IMR-90 (cell line): ENCODE measurements around the gene ME2. TPM values are rescaled to one million over a fixed set of nuclear protein-coding genes. Genes with fewer than 3 reads are reported as not detected.

Source experiments
- ATAC-seq: fragments of 200-7000 bp; cut with Tn5 transposase; 2 replicates; pipeline ENCODE4 v1.9.1; 2020; ENCODE audit warnings: low read depth, mild to moderate bottlenecking, moderate library complexity
- BruUV-seq: library from RNA; stranded (reverse); fragments of 400-500 nt; replicated peaks from 2 replicates; lab custom pipeline; 2021; lab: Mats Ljungman, UMichigan
- CTCF ChIA-PET: fragments of 300-600 bp; formaldehyde crosslinking; extraction: SDS; loops from one replicate; lab custom pipeline; 2021; ENCODE audit warnings: antibody characterized with exemption; lab: Yijun Ruan, JAX
- POLR2A ChIA-PET: fragments of 300-600 bp; sonication (Branson Sonifier 250); formaldehyde crosslinking; loops from one replicate; lab custom pipeline; 2022; ENCODE audit warnings: antibody characterized with exemption; ENCODE audit not compliant: unreplicated experiment; lab: Charles Lee
- DNase-seq: peaks from one replicate; pipeline ENCODE4 v3.0.0; 2013
- H2AFZ ChIP-seq: replicated peaks from 2 replicates; pipeline ENCODE3; 2013; ENCODE audit warnings: low read length, mild to moderate bottlenecking; ENCODE audit not compliant: poor library complexity
- H2AK5ac ChIP-seq: 2 replicates; pipeline ENCODE4 v1.6.1; 2013; ENCODE audit warnings: low read depth, low read length, inconsistent platforms
- H2AK9ac ChIP-seq: replicated peaks from 2 replicates; pipeline ENCODE3; 2013; ENCODE audit warnings: mild to moderate bottlenecking, low read depth, low read length, moderate library complexity; ENCODE audit not compliant: poor library complexity
- H2BK120ac ChIP-seq: 2 replicates; pipeline ENCODE4 v1.6.1; 2013; ENCODE audit warnings: low read depth, low read length, inconsistent platforms
- H2BK15ac ChIP-seq: 3 replicates; pipeline ENCODE4 v1.6.1; 2013; ENCODE audit warnings: low read depth, low read length, inconsistent platforms
- H2BK20ac ChIP-seq: 2 replicates; pipeline ENCODE4 v1.6.1; 2013; ENCODE audit warnings: low read depth, mild to moderate bottlenecking, inconsistent platforms, low read length, moderate library complexity
- H2BK5ac ChIP-seq: 2 replicates; pipeline ENCODE4 v1.6.1; 2013; ENCODE audit warnings: mild to moderate bottlenecking, low read depth, low read length, inconsistent platforms; ENCODE audit not compliant: poor library complexity, severe bottlenecking
- H3K14ac ChIP-seq: replicated peaks from 2 replicates; pipeline ENCODE4 v1.6.1; 2013; ENCODE audit warnings: low read depth, low read length, inconsistent platforms
- H3K18ac ChIP-seq: 2 replicates; pipeline ENCODE4 v1.6.1; 2013; ENCODE audit warnings: low read depth, low read length, control low read depth
- H3K23ac ChIP-seq: 2 replicates; pipeline ENCODE4 v1.6.1; 2013; ENCODE audit warnings: low read depth, low read length, inconsistent platforms
- H3K27ac ChIP-seq: 2 replicates; pipeline ENCODE4 v1.5.1; 2013; ENCODE audit warnings: mild to moderate bottlenecking, control low read depth, low read length; ENCODE audit not compliant: insufficient read depth
- H3K27me3 ChIP-seq: 2 replicates; pipeline ENCODE4 v1.6.1; 2013; ENCODE audit warnings: low read length; ENCODE audit not compliant: control insufficient read depth, insufficient read depth
- H3K36me3 ChIP-seq: 2 replicates; pipeline ENCODE4 v1.6.1; 2013; ENCODE audit warnings: low read length, mixed read lengths; ENCODE audit not compliant: control insufficient read depth, insufficient read depth
- H3K4ac ChIP-seq: 2 replicates; pipeline ENCODE4 v1.6.1; 2013; ENCODE audit warnings: low read depth, low read length, inconsistent platforms
- H3K4me1 ChIP-seq: 2 replicates; pipeline ENCODE4 v1.6.1; 2013; ENCODE audit warnings: low read length, mixed read lengths; ENCODE audit not compliant: control insufficient read depth, insufficient read depth
- H3K4me2 ChIP-seq: 2 replicates; pipeline ENCODE4 v1.6.1; 2013; ENCODE audit warnings: low read depth, mild to moderate bottlenecking, control low read depth, low read length, moderate library complexity
- H3K4me3 ChIP-seq: 2 replicates; pipeline ENCODE4 v1.5.1; 2013; ENCODE audit warnings: low read depth, mild to moderate bottlenecking, control low read depth, low read length, moderate library complexity; ENCODE audit not compliant: insufficient read depth
- H3K56ac ChIP-seq: 2 replicates; pipeline ENCODE4 v1.6.1; 2013; ENCODE audit warnings: low read length, inconsistent platforms; ENCODE audit not compliant: insufficient read depth; ENCODE audit errors: extremely low read depth
- H3K79me1 ChIP-seq, 2 experiments: 2 replicates each; pipeline ENCODE4 v1.6.1; 2013; ENCODE audit warnings: low read length in 2 of 2, inconsistent platforms in 1 of 2, low read depth in 1 of 2
- H3K9ac ChIP-seq: 2 replicates; pipeline ENCODE4 v1.6.1; 2013; ENCODE audit warnings: low read depth, low read length, control low read depth
- H3K9me1 ChIP-seq: 2 replicates; pipeline ENCODE4 v1.6.1; 2013; ENCODE audit warnings: low read length, inconsistent platforms; ENCODE audit not compliant: insufficient read depth
- H3K9me3 ChIP-seq: 2 replicates; pipeline ENCODE4 v1.6.1; 2013; ENCODE audit warnings: low read length; ENCODE audit not compliant: control insufficient read depth, insufficient read depth
- H4K20me1 ChIP-seq: 2 replicates; pipeline ENCODE4 v1.6.1; 2013; ENCODE audit warnings: low read length, inconsistent platforms; ENCODE audit not compliant: insufficient read depth
- H4K5ac ChIP-seq: 2 replicates; pipeline ENCODE4 v1.6.1; 2013; ENCODE audit warnings: mild to moderate bottlenecking, low read depth, low read length, control low read depth
- H4K8ac ChIP-seq, 2 experiments: 2 replicates each; pipeline ENCODE4 v1.6.1; 2013; ENCODE audit warnings: low read depth in 2 of 2, low read length in 2 of 2, control low read depth in 1 of 2, inconsistent platforms in 1 of 2
- H4K91ac ChIP-seq: 2 replicates; pipeline ENCODE4 v1.6.1; 2013; ENCODE audit warnings: low read depth, low read length, inconsistent platforms; ENCODE audit not compliant: insufficient read depth
- CEBPB ChIP-seq: IDR thresholded peaks from 2 replicates; pipeline ENCODE4 v1.6.1; 2012; ENCODE audit warnings: low read depth, low read length, improper control_type of control experiment
- POLR2A ChIP-seq: IDR thresholded peaks from 2 replicates; pipeline ENCODE4 v1.6.1; 2012; ENCODE audit warnings: mild to moderate bottlenecking, low read depth, low read length
- RCOR1 ChIP-seq: IDR thresholded peaks from 2 replicates; pipeline ENCODE4 v1.6.1; 2012; ENCODE audit warnings: mild to moderate bottlenecking, low read length, improper control_type of control experiment; ENCODE audit not compliant: insufficient replicate concordance
- RFX5 ChIP-seq: IDR thresholded peaks from 2 replicates; pipeline ENCODE4 v1.8.0; 2012; ENCODE audit warnings: low read depth, mild to moderate bottlenecking, low read length, moderate library complexity
- SMC3 ChIP-seq: fragments of 150-350 bp; IDR thresholded peaks from 2 replicates; pipeline ENCODE4 v1.6.1; 2016; ENCODE audit warnings: low read depth, mild to moderate bottlenecking, antibody characterized with exemption, low read length, moderate library complexity
- WGBS, 2 experiments: methylation state at CpG; one replicate each; pipeline versions ENCODE4 v1.1.5 to v1.1.7; 2013; ENCODE audit warnings: missing lambda C conversion rate in 2 of 2; ENCODE audit not compliant: insufficient read length in 1 of 2; ENCODE audit errors: extremely low coverage in 2 of 2; 5-methylcytosine and 5-hydroxymethylcytosine counted together
- dilution Hi-C: fragments of 300-500 bp; cut with HindIII; formaldehyde crosslinking; loops from one replicate; pipeline ENCODE4 v1.14.3; 2018; ENCODE audit warnings: low sequenced_read_pairs; ENCODE audit not compliant: unreplicated experiment
- in situ Hi-C: fragments of 300-500 bp; cut with MboI; formaldehyde crosslinking; loops from 3 replicates; pipeline ENCODE4 v1.14.3; 2019; ENCODE audit warnings: low sequenced_read_pairs, inconsistent platforms, mixed read lengths
- intact Hi-C: fragments of 100-400 bp; cut with micrococcal nuclease; formaldehyde crosslinking; loops from 2 replicates; pipeline ENCODE4 v1.10.0; 2022
- polyA plus RNA-seq, 3 experiments: library from polyadenylated mRNA; depleted of rRNA; stranded (reverse); fragments of >200 nt; gene quantifications; 2 replicates each; pipeline ENCODE4 v1.2.3, GENCODE V29; 2012; ENCODE audit warnings: low replicate concordance in 1 of 3
- total RNA-seq: library from RNA; depleted of rRNA; stranded (reverse); fragments of >200 nt; gene quantifications from 2 replicates; pipeline ENCODE4 v1.2.3, GENCODE V29; 2012
- TF ChIP-seq, protein P1 (sequence below): fragments of 150-350 bp; IDR thresholded peaks from 2 replicates; pipeline ENCODE4 v1.6.1; 2016; ENCODE audit warnings: low read depth, mild to moderate bottlenecking, low read length, moderate library complexity, borderline replicate concordance

ME2 gene
- total and polyA plus RNA-seq, 2 of the 4 experiments (the other 2 are of a cell fraction) = 29.7 to 32.6 TPM

GRCh38 chr18:50953822-50954221, 74.9 kb downstream of the ME2 start:
- BruUV-seq = no TSS peak
- Histone ChIP-seq H3K18ac (no peak overlapping the region), H2AK5ac (no peak overlapping the region), H3K9me3 (no peaks in the 10 kb centered on the region), H3K4me3 (no peak overlapping the region), H3K9ac (no peak overlapping the region), H4K5ac (no peak overlapping the region), H3K27ac (no peak overlapping the region), H3K36me3 (no peaks in the 10 kb centered on the region), H3K23ac (no peak overlapping the region), H3K56ac (no peak overlapping the region), H2AK9ac (no peak overlapping the region), H4K8ac (no peak overlapping the region), H2AFZ (no peak overlapping the region), H2BK15ac (no peak overlapping the region), H3K4ac (no peak overlapping the region), H3K27me3 (peaks cover 2% of the 10 kb centered on the region; the same call in 1 of the 2 replicates), H3K4me1 (no peaks in the 10 kb centered on the region), H2BK120ac (no peak overlapping the region), H2BK5ac (no peak overlapping the region), H3K14ac (no peak overlapping the region), H4K20me1 (no peaks in the 10 kb centered on the region), H3K9me1 (no peaks in the 10 kb centered on the region), H2BK20ac (no peak overlapping the region), H4K91ac (no peak overlapping the region), H3K4me2 (no peak overlapping the region), H3K79me1 (no peaks in the 10 kb centered on the region)
- no peak for ATAC-seq
- no peak for DNase-seq
- no peak for TF ChIP-seq CEBPB
- no peak for TF ChIP-seq SMC3
- TF ChIP-seq, protein P1, sequence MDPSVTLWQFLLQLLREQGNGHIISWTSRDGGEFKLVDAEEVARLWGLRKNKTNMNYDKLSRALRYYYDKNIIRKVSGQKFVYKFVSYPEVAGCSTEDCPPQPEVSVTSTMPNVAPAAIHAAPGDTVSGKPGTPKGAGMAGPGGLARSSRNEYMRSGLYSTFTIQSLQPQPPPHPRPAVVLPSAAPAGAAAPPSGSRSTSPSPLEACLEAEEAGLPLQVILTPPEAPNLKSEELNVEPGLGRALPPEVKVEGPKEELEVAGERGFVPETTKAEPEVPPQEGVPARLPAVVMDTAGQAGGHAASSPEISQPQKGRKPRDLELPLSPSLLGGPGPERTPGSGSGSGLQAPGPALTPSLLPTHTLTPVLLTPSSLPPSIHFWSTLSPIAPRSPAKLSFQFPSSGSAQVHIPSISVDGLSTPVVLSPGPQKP = no peak
- no peak for TF ChIP-seq RFX5
- TF ChIP-seq RCOR1 = no peak
- no peak for TF ChIP-seq POLR2A
- dilution Hi-C loops = no loop called here
- POLR2A ChIA-PET = no interaction called here
- intact Hi-C loops = no loop called here
- in situ Hi-C loops = no loop called here
- CTCF ChIA-PET = no interaction called here
- no CpG with 5 or more reads among the region's 3 CpGs for WGBS, 2 experiments
